HFF-Myc (cell line): ENCODE data around the gene SYP.

Experiments
- DNase-seq: peaks from one replicate; pipeline ENCODE4 v3.0.0-alpha.2; 2011; ENCODE audit warnings: low read depth; ENCODE audit errors: extremely low read depth
- H3K4me3 ChIP-seq: replicated peaks from 2 replicates; pipeline ENCODE4 v1.5.1; 2011; ENCODE audit warnings: low read depth, mild to moderate bottlenecking, control low read depth, low read length
- TF ChIP-seq, protein P1 (sequence below): IDR thresholded peaks from 2 replicates; pipeline ENCODE4 v1.5.1; 2012; ENCODE audit warnings: mild to moderate bottlenecking, low read depth, low read length, control low read depth; ENCODE audit errors: missing control alignments

SYP gene

DNA sequence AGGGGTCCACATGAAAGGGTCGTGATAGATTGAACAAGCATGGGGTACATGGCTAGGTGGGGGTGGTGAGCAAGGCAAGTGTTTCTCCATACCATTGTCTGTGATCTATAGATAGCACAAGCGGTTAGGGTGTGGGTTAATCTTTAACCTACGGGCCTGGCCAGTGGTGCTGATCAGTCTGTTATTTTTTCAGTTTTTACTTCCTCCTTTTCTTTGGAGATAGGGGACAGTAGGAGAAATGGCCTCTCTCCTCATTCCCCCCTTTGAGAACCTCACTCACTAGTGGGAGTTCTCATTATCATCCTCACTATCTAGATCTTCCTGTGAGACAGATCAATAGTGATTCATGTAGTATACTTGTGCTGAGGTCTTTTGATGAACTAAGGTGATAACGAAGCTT is 60.3 kb downstream of the SYP start:
- H3K4me3 ChIP-seq = no peak overlapping the region
- TF ChIP-seq, protein P1, sequence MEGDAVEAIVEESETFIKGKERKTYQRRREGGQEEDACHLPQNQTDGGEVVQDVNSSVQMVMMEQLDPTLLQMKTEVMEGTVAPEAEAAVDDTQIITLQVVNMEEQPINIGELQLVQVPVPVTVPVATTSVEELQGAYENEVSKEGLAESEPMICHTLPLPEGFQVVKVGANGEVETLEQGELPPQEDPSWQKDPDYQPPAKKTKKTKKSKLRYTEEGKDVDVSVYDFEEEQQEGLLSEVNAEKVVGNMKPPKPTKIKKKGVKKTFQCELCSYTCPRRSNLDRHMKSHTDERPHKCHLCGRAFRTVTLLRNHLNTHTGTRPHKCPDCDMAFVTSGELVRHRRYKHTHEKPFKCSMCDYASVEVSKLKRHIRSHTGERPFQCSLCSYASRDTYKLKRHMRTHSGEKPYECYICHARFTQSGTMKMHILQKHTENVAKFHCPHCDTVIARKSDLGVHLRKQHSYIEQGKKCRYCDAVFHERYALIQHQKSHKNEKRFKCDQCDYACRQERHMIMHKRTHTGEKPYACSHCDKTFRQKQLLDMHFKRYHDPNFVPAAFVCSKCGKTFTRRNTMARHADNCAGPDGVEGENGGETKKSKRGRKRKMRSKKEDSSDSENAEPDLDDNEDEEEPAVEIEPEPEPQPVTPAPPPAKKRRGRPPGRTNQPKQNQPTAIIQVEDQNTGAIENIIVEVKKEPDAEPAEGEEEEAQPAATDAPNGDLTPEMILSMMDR = no peak
- DNase-seq = no peak
